ENCODE data around the gene MKI67.

DNA sequence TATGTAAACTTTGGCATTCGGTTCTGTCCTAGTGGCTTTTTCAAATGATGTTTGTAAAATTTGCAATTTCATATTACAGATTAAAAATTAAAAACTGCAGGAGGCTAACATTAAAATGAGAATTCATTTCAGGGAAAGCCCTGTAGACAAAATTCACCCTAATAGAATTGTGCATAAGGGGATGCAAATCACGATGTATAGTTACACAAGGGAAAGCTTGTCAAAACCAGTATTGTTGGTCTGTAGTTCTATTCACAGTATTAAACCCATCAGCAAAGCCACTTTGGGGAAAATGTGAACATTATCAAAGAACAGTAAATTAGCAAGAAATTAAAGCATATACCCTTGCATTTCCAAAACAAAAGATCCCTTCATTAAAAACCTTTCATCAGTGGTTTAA, 39.9 kb upstream of the MKI67 start:
- TF ChIP-seq, protein P1, sequence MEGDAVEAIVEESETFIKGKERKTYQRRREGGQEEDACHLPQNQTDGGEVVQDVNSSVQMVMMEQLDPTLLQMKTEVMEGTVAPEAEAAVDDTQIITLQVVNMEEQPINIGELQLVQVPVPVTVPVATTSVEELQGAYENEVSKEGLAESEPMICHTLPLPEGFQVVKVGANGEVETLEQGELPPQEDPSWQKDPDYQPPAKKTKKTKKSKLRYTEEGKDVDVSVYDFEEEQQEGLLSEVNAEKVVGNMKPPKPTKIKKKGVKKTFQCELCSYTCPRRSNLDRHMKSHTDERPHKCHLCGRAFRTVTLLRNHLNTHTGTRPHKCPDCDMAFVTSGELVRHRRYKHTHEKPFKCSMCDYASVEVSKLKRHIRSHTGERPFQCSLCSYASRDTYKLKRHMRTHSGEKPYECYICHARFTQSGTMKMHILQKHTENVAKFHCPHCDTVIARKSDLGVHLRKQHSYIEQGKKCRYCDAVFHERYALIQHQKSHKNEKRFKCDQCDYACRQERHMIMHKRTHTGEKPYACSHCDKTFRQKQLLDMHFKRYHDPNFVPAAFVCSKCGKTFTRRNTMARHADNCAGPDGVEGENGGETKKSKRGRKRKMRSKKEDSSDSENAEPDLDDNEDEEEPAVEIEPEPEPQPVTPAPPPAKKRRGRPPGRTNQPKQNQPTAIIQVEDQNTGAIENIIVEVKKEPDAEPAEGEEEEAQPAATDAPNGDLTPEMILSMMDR (IDR thresholded peaks at IDR 0.05; ENCODE audit: low read depth, low read length, poor library complexity, severe bottlenecking), result no peak
- TF ChIP-seq EZH2phosphoT487 (IDR thresholded peaks at IDR 0.05; ENCODE audit: borderline replicate concordance, low read length), result no peak

All from DOHH2 (cell line).